Activated CD8-positive, alpha-beta memory T cell treated with anti-CD3 and anti-CD28 coated beads for 36 hours (primary cell): ENCODE data around the gene SLC38A2. TPM values are rescaled to one million over a fixed set of nuclear protein-coding genes. Genes with fewer than 3 reads are reported as not detected.
"Not testable (repeated sequence)": the region's sequence is repeated elsewhere in the genome, so short reads cannot be mapped to it uniquely, and the experiment has no call there.

Experiments
- CTCF ChIA-PET: fragments of 350-600 bp; sonication (Branson Sonifier 250); formaldehyde crosslinking; loops from one replicate; lab custom pipeline; 2021; ENCODE audit warnings: antibody characterized with exemption; lab: Charles Lee
- POLR2A ChIA-PET: fragments of 350-600 bp; sonication (Branson Sonifier 250); formaldehyde crosslinking; loops from one replicate; lab custom pipeline; 2021; ENCODE audit warnings: antibody characterized with exemption; lab: Charles Lee
- total RNA-seq, 2 experiments: library from RNA; stranded (reverse); gene quantifications; one replicate each; pipeline ENCODE4 v1.2.3, GENCODE V29; 2021

SLC38A2 gene
- total RNA-seq, 2 experiments from 2014 or later, result 220 to 227 TPM

DNA sequence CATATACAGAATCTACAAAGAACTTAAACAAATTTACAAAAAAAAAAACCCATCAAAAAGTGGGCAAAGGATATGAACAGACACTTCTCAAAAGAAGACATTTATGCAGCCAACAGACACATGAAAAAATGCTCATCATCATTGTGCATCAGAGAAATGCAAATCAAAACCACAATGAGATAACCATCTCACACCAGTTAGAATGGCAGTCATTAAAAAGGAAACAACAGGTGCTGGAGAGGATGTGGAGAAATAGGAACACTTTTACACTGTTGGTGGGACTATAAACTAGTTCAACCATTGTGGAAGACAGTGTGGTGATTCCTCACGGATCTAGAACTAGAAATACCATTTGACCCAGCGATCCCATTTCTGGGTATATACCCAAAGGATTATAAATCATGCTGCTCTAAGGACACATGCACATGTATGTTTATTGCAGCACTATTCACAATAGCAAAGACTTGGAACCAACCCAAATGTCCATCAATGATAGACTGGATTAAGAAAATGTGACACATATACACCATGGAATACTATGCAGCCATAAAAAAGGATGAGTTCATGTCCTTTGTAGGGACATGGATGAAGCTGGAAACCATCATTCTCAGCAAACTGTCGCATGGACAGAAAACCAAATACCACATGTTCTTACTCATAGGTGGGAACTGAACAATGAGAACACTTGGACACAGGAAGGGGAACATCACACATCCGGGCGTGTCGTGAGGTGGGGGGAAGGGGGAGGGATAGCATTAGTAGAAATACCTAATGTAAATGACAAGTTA lies 27.1 kb upstream of the SLC38A2 start:
- CTCF ChIA-PET, POLR2A ChIA-PET: not testable (repeated sequence)

DNA sequence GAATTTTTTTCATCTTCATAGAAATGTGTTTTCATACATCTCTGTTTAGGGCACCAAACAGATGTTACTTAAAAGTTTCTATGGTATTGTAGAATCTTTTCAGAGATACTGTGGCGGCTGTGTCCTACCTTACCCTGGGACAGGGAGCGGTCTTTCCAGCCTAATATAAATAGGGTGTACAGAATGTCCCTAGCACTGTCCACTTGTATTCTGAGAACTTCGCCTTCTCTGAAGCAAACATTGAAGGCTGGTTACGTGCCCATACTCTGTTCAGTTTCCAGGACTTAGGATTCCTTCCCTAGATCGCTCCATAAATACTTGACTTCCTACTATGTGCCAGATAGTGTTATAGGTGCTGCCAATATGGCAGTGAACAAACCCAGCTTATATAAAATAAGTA lies 24.3 kb upstream of the SLC38A2 start:
- POLR2A ChIA-PET, result no interaction called here
- CTCF ChIA-PET, result no interaction called here

DNA sequence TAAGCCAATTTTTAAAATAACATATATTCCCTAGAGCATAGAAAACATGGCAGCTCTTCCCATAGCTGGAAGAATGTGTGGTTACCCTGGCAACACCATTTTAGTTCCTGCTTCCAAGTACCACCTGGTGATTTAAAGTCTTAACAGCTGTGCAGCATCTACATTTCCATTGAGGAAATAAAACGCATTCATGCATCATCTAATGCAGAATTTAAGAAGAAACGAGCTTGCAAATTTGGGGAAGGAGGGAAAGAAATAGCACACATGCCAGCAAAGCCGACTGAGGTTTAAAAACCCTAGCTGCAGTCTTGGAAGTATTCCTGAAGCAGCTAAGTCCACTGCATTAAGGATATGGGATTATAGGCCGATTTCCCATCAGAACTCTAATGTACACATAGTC lies 22.8 kb upstream of the SLC38A2 start:
- ChIA-PET CTCF (no interaction called here), POLR2A (no interaction called here)

DNA sequence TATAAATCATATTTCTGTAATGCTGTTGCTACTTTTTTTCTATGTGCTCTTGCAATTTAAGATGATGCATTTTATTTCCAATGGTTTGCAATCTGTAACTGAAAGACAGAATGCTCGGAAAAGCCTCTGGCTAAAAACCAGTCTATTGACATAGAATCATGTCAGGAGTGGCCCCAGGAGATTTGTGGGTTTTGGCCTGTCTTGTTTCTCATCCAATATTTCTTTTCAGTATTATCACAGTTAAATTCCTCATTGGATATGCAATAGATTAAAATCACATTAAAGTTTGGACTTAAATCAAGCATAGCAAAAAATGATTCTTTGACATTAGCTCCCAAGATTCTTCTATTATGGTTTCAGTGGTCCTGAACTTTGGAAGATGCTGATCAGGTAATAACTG lies 19.1 kb upstream of the SLC38A2 start:
- POLR2A ChIA-PET, result no interaction called here

DNA sequence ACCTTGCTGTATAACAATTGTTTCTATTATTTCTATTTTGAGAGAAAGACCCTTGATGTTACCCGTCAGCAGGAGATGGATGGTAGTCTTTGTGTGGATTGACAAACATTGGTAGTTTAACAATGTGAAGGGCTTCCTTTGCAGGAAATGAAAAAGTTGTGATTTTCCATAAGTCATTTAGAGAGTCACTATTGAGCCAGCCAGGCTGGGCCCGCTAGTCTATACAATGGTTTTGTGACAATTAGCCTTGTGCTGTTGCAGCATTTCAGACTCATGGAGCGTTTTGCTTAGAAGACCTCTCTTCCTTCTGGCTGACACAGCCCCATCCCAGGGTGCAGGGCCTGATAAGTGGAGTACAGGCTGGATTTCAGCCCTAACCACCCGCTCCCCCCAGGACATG lies 18.3 kb upstream of the SLC38A2 start:
- POLR2A ChIA-PET, result interaction anchor here (0.6 kb wide), 1 partner anchor 352 kb away, joined by 3 read pairs; no protein-coding TSS in a partner anchor
- CTCF ChIA-PET, result no interaction called here

More for the DNA sequence above, 19.1 kb upstream of the SLC38A2 start:
- CTCF ChIA-PET, result no interaction called here

DNA sequence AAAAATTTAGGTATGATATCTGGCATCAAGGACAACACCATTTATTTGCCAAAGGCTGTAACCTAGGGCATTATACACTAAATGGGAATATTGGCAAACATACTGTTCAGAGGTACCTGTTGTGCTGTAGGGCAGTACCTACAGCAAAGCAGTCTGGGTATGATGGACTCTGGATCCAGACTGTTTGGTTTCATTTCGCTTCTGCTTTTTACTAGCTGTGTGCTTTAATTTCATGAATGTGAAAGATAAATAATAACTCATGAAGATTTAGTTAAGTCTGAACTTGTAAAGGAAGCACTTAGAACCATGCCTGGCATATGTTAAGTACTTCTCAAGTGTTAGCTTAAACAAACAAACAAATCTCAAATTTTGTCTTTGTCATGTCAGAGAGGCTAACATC lies 17.7 kb upstream of the SLC38A2 start:
- ChIA-PET POLR2A (interaction anchor here (0.6 kb wide), 1 partner anchor 352 kb away, joined by 3 read pairs; no protein-coding TSS in a partner anchor), CTCF (no interaction called here)

DNA sequence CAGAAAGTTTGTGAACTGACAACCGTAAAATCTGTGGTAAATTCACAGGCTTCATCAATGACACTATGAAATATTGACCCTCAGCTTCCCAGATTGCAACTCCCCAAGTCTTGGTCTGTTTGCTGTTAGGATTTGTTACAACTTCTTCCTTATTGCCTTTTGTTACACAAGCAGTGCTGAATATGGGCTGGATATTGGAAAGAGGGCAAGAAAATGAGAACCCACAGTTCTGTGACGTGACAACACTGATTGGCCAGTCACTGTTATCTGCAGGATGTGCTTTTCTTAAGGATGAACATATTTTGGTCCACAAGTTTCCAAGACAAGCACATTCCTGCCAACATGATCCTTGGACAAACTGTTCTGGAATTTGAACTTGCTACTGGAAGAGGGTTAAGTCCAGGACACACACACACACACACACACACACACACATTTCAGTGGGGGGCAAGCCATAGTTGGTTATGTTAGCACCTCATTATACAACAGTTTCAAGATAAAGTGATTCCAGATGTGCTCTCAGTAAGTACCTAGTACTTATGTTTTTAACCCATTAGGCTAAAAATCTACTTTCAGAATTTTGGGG lies 16.6 kb upstream of the SLC38A2 start:
- ChIA-PET CTCF (no interaction called here), POLR2A (no interaction called here)

DNA sequence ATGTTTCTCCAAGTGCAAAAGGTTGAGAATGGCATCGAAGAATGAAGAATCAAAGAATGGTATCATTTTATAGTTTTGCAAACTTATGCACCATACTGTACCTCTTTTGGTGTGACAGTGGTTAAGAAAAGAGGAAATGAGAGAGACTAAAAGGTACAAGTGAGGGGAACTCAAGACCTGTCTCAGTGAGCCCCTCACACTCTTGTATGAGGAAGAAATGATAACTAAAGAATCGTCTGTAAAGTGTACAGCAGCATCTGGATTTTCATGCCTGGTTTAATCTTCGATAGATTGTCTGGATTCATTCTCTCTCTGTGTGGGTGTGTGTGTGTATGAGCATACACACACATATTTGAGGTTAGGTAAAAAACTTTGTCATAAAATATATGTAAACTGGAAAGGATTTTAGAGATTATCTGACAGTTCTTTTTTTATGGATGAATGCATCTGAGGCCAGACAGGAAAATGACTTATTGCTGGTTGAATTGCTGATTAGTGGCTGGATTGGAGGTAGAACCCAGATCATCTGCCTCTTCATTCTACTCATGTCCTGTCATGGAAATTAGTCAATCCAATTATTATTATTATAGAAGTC lies 16.0 kb upstream of the SLC38A2 start:
- POLR2A ChIA-PET, result no interaction called here
- CTCF ChIA-PET, result no interaction called here

DNA sequence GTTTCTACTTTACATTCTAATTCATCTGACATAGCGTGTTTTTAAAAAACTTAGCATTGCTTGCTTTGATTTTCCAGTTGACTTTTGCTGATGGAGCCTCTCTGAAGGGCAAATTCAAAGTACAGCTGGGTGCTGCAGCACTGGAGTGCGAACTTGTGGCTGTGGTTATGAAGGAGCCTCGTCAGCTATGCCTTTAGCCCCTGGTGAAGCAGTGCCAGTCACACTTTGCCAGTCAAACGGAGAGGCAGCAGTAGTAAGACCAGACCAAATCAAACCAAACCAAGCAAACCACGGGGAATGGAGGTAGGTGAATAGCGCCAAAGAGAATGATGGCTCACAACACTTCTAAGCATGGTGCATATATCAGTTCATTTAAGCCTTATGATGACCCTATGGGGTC lies 15.1 kb upstream of the SLC38A2 start:
- ChIA-PET CTCF (no interaction called here), POLR2A (interaction anchor here (1.5 kb wide), 1 partner anchor 16 kb away, joined by 7 read pairs; no protein-coding TSS in a partner anchor)

DNA sequence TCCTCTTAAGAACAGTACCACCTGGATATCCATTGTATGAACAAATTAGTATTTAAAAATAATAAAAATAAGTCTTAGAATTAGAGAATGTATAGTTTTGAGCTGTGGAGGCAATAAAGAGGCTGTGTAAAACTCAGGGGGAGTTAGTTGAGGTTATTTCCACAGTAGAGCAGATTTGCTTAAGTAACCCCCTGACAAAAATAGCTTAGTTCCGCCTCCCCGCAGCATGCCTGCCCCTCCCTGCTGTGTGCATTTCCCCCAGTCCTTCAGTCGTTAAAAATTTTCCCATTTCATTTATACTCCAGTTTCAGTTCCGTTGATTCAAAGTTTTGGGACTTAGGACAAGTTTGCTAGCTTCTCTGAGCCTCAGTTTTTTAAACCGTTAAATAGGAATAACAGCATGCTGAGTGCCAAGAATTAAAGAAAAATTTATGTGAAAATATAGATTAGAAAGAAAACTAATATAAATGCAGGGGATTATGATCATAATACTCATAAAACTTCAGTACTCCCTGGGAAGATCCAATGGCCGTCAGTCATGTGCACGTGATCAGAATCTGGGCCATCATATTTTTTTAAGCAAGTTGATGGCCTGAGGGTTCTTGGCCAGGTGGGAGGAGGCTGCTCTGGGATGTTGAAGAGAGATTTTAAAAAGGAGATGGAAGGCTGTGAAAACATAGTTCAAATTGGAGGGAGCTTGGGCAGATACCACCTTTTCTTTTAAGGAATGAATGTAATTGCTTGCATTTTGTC lies 14.5 kb upstream of the SLC38A2 start:
- POLR2A ChIA-PET, result interaction anchor here (1.5 kb wide), 1 partner anchor 16 kb away, joined by 7 read pairs; no protein-coding TSS in a partner anchor
- CTCF ChIA-PET, result interaction anchor here (1.0 kb wide), 1 partner anchor 275 kb away, joined by 3 read pairs; no protein-coding TSS in a partner anchor

DNA sequence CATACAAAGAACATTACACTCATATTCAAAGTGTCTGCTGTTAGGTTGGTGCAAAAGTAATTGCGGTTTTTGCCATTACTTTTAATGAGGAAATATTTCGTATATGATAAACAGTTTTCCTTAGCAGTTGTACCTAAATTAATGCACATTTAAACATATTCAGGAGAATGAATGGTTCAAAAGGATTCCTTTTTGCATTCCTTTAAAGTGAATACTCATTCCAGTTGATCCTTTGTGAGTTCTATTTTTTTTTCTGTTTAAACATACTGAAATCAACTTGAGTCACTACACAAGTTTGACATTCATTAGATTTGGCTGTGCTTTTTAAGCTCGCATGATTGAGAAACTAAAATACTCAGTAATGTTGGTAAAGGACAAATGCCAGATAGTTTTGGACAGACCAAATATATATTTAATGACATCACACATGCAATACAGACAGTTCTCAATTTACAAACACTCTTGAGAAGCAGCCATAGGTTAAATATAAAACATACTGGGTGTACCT lies 13.8 kb upstream of the SLC38A2 start:
- POLR2A ChIA-PET, result interaction anchor here (1.5 kb wide), 1 partner anchor 15 kb away, joined by 7 read pairs; no protein-coding TSS in a partner anchor
- CTCF ChIA-PET, result interaction anchor here (1.0 kb wide), 1 partner anchor 275 kb away, joined by 3 read pairs; no protein-coding TSS in a partner anchor

DNA sequence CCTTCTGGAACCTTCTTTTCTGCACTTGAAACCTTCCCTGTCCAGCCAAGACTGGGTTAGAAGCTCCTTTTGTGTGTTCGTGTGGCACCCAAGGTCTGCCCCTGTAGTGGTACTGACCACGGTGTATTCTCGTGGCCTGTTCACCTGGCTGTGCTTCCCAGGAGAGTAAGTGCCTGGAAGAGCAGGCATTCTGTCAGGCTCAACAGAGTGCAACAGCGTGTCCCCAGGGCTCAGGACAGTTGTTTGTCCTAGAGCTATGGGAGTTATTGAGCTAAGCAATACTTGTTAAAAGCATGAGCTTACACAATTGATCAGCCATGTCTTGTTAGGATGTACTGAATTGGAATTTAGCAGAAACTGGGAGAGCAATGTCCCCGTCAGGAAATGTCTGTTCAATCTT lies 12.9 kb upstream of the SLC38A2 start:
- POLR2A ChIA-PET, result no interaction called here
- CTCF ChIA-PET, result no interaction called here

DNA sequence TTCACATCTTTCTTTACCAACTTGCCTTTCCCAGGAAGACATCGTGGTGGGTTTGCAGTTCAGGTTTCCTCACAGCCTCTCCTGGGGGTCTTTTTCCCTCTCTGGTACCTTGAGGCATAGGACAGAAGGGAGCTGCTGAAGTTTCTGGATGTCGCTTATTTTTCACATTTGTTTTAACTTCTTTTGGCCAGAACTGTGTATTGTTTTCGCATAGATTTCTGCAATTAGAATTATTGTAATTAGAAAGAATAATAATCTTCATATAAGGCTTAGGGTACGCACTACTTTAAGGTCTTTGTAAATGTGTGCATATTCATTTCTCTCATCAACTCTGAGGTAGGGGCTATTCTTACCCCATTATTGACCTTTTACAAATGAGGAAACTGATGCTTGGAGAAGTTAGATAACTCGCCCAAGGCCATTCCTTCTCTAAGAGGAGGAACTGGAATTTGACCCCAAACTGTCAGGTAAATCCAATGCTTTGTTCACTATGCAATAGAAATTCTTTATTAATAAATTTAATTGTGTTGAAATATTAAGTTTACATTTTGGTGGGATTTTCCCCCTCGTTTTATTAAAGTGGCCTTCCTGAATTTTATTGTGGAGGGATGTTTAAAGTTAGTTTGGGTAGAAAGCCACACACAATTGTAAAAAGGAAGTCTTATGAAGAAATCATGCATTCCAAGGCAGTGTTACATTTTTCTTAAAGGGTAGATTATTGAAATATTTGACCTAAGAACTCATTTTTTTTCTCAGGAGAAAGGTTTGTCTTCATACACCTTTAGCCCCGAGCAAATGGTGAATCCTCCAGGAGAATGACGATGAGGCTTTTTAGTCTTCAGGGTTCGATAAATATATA lies 12.1 kb upstream of the SLC38A2 start:
- ChIA-PET POLR2A (interaction anchor here (0.7 to 1.8 kb wide), 2 partner anchors 14 to 115 kb away, joined by 3 to 16 read pairs; no protein-coding TSS in a partner anchor), CTCF (interaction anchor here (1.2 kb wide), 1 partner anchor 277 kb away, joined by 4 read pairs; no protein-coding TSS in a partner anchor)

DNA sequence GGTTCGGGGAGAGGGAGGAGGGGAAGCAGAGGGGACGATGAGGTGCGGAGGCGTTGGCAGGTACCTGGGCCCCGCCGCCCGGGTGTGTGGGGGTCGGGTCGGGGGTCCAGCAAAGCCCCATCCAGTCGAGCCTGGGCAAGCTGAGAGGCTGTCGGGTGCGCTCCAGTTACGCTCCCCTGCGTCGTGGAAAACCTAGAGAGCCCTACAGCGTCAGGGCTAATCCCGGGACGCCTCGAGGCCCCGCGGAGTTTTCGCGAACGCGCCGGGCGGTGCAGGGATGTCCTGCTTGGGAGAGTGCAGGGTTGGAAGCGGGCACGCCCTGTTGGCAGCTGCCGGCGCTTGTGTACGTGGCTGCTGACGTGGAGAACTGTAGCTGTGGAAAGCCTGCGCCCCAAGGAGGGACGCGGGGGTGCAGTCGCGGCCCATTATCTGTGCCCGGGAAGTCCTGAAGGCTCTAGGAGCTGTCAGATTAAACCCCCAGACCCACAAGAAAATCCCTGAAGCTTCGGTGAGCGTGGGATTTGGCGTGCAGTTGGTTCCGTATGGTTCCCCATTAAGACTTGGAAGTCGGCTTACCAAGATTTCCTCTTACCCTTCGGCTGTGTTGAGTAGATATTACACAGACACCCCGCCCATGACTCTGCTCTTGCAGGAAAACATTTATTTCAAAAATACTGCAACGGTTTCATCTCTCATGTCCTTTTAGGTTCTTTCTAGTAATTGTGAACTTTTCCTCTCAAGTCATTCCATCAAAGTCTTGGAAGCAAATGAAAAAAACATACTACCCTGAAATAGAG lies 11.3 kb upstream of the SLC38A2 start:
- POLR2A ChIA-PET, result interaction anchor here (0.7 to 1.8 kb wide), 2 partner anchors 13 to 114 kb away, joined by 3 to 16 read pairs; no protein-coding TSS in a partner anchor
- CTCF ChIA-PET, result interaction anchor here (1.2 kb wide), 1 partner anchor 278 kb away, joined by 4 read pairs; no protein-coding TSS in a partner anchor

DNA sequence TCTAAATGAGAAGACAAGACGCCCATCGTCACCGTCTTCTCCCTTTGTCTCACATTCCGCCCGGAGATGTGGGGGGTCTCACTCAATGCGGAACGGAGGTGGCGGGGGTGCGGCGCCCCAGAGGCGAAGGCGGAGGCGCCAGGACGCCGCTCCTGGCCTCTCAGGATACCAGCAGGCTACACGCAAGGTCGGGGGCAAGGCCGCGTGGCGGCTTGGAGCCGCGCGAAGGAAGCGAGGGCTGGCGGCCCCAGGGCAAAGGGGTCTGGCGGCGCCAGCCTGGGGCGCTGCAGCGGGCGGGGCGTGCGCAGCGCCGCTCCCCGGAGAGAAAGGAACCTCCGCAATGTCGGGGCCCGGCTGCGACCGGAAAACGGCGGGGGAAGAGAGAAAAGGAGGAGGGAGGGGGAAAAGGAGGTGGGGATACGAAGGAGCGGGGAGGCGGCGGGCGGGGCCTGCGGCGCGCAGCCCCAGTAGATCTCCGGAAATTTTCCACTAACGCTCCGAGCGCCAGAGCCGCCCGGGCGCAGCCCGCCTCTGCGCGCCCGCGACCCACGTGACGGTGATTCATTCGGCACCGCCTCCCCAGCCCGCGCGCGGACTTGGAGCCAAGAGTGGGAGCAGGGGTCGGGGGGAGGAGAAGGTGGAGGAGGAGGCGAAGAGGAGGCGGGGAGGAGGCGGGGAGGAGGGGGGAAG lies 10.5 kb upstream of the SLC38A2 start:
- POLR2A ChIA-PET, result interaction anchor here (0.9 to 1.8 kb wide), 2 partner anchors 11 to 12 kb away, joined by 5 to 16 read pairs; no protein-coding TSS in a partner anchor
- CTCF ChIA-PET, result interaction anchor here (1.2 kb wide), 1 partner anchor 279 kb away, joined by 4 read pairs; no protein-coding TSS in a partner anchor

DNA sequence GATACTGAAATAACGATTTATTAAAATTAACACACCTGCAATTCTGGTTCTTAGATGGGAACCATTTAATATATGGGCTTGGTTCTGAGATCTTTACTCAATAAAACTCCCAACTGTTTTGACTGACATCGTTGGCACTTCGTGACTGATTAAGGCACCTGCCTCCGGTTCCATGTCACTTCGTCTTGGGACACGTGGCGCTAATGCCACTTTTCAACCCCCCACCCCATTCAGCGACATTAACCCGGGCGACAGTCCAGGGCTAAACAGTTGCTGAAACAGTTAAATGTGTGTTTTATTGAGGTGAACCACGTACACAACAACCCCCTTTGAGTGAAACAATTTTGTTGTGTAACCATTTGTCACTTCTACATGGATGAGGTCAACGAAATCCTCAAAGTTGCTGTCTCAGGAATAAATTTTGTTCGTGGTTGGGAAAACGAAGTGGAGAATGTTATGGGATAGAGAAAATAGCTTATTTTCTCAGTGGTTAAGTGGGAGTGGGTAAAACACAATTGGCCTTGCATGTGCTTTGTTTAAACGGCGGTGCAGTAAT lies 9.9 kb upstream of the SLC38A2 start:
- POLR2A ChIA-PET, result interaction anchor here (0.6 to 0.9 kb wide), 2 partner anchors 11 to 112 kb away, joined by 3 to 5 read pairs; no protein-coding TSS in a partner anchor
- CTCF ChIA-PET, result no interaction called here
